ENCODE measurements around the gene SULF2. TPM values are rescaled to one million over a fixed set of nuclear protein-coding genes. Genes with fewer than 3 reads are reported as not detected.

The SULF2 gene
- total and polyA plus RNA-seq, 2 of the 13 experiments (the other 11 are each of a cell fraction or from before 2014, with no cell fraction given): 7.2 to 50.9 TPM

- TF ChIP-seq PHF5A (CRISPR knock-in tag; IDR thresholded peaks at IDR 0.05; ENCODE audit: low read depth, unreplicated experiment) (peak; percentile 56), CC2D1A (CRISPR knock-in tag; IDR thresholded peaks at IDR 0.05) (no peak), KDM1A (CRISPR knock-in tag; IDR thresholded peaks at IDR 0.05) (no peak), NFYC (CRISPR knock-in tag; IDR thresholded peaks at IDR 0.05) (peak; percentile 17; the same call in 1 of the 2 replicates), ZNF136 (CRISPR knock-in tag; IDR thresholded peaks at IDR 0.05; ENCODE audit: low read depth) (peak; percentile 56; the same call in 1 of the 2 replicates), CTCF (CRISPR knock-in tag; IDR thresholded peaks at IDR 0.05) (peak; percentile 99), AGO2 (optimal IDR thresholded peaks at IDR 0.05; ENCODE audit: low read depth, low read length) (peak; percentile 65), ZNF598 (CRISPR knock-in tag; IDR thresholded peaks at IDR 0.05; ENCODE audit: borderline replicate concordance) (peak; percentile 79; the same call in 1 of the 2 replicates), ZNF792 (CRISPR knock-in tag; IDR thresholded peaks at IDR 0.05) (no peak), ZNF580 (CRISPR knock-in tag; IDR thresholded peaks at IDR 0.05; ENCODE audit: borderline replicate concordance, low read depth) (peak; percentile 86; the same call in 1 of the 2 replicates), ZNF788 (CRISPR knock-in tag; IDR thresholded peaks at IDR 0.05; ENCODE audit: borderline replicate concordance) (0 out of 2 replicates have a peak, but pooled peaks have one; percentile 43), NFE2L1 (CRISPR knock-in tag; IDR thresholded peaks at IDR 0.05; ENCODE audit: borderline replicate concordance) (no peak), MIER2 (CRISPR knock-in tag; IDR thresholded peaks at IDR 0.05) (0 out of 2 replicates have a peak, but pooled peaks have one; percentile 18), MAFF (IDR thresholded peaks at IDR 0.05; ENCODE audit: low read depth, low read length) (no peak), PTBP1 (IDR thresholded peaks at IDR 0.05; ENCODE audit: low read depth, low read length, poor library complexity, severe bottlenecking) (peak; percentile 5), ZNF441 (CRISPR knock-in tag; IDR thresholded peaks at IDR 0.05; ENCODE audit: borderline replicate concordance) (no peak), ZNF180 (CRISPR knock-in tag; IDR thresholded peaks at IDR 0.05; ENCODE audit: borderline replicate concordance, low read depth) (no peak), PRMT3 (CRISPR knock-in tag; IDR thresholded peaks at IDR 0.05; ENCODE audit: borderline replicate concordance, low read depth) (no peak), ZBTB3 (CRISPR knock-in tag; IDR thresholded peaks at IDR 0.05; ENCODE audit: borderline replicate concordance, low read depth) (no peak), HNRNPLL (IDR thresholded peaks at IDR 0.05; ENCODE audit: low read depth, low read length, poor library complexity, severe bottlenecking) (peak; percentile 35), THAP11 (CRISPR knock-in tag; IDR thresholded peaks at IDR 0.05) (no peak), KDM2A (CRISPR knock-in tag; IDR thresholded peaks at IDR 0.05; ENCODE audit: borderline replicate concordance, low read depth) (peak; percentile 86), ETV5 (CRISPR knock-in tag; IDR thresholded peaks at IDR 0.05; ENCODE audit: borderline replicate concordance) (peak; percentile 63), CEBPZ (IDR thresholded peaks at IDR 0.05; ENCODE audit: low read length) (no peak), SALL2 (CRISPR knock-in tag; IDR thresholded peaks at IDR 0.05) (peak; percentile 62; the same call in 1 of the 2 replicates), IRF2 (CRISPR knock-in tag; IDR thresholded peaks at IDR 0.05) (peak; percentile 87)
Measured at GRCh38 chr20:47663354-47664067, 121.8 kb downstream of the SULF2 start (continued).

Measured in HepG2 (cell line).